Activated B cell treated with CpG ODN at 0.5 μM for 24 hours (primary cell): ENCODE measurements around the gene AP2A1. TPM values are rescaled to one million over a fixed set of nuclear protein-coding genes. Genes with fewer than 3 reads are reported as not detected.
"Not testable (repeated sequence)": the region's sequence is repeated elsewhere in the genome, so short reads cannot be mapped to it uniquely, and the experiment has no call there.

Source experiments
- ATAC-seq: fragments of 200-7000 bp; cut with Tn5 transposase; one replicate; pipeline ENCODE4 v1.10.0; 2021; ENCODE audit warnings: low read depth, mild to moderate bottlenecking, moderate library complexity
- CTCF ChIA-PET: fragments of 350-600 bp; sonication (Branson Sonifier 250); formaldehyde crosslinking; loops from one replicate; lab custom pipeline; 2021; ENCODE audit warnings: antibody characterized with exemption; lab: Charles Lee
- POLR2A ChIA-PET: fragments of 350-600 bp; sonication (Branson Sonifier 250); formaldehyde crosslinking; loops from one replicate; lab custom pipeline; 2021; ENCODE audit warnings: antibody characterized with exemption; lab: Charles Lee
- DNase-seq: peaks from one replicate; pipeline ENCODE4 v3.0.0; 2022
- H3K27ac Mint-ChIP-seq: one replicate; pipeline ENCODE4 v1.8.0; 2020; ENCODE audit warnings: mixed read lengths
- H3K27me3 Mint-ChIP-seq: one replicate; pipeline ENCODE4 v1.8.0; 2021; ENCODE audit warnings: mixed read lengths
- H3K36me3 Mint-ChIP-seq: one replicate; pipeline ENCODE4 v1.8.0; 2021; ENCODE audit warnings: low read depth, mixed read lengths
- H3K4me1 Mint-ChIP-seq: one replicate; pipeline ENCODE4 v1.8.0; 2021; ENCODE audit warnings: mixed read lengths
- H3K4me3 Mint-ChIP-seq: one replicate; pipeline ENCODE4 v1.8.0; 2020; ENCODE audit warnings: mild to moderate bottlenecking, mixed read lengths
- H3K9me3 Mint-ChIP-seq: one replicate; pipeline ENCODE4 v1.8.0; 2020; ENCODE audit warnings: mixed read lengths
- CTCF ChIP-seq: fragments of 200-600 bp; IDR thresholded peaks from one replicate; pipeline ENCODE4 v1.8.0; 2022; ENCODE audit warnings: antibody characterized with exemption, mild to moderate bottlenecking
- intact Hi-C: fragments of 100-400 bp; cut with micrococcal nuclease; formaldehyde crosslinking; loops from one replicate; pipeline ENCODE4 v1.15.1; 2024
- total RNA-seq: library from RNA; stranded (reverse); gene quantifications from 2 replicates; pipeline ENCODE4 v1.2.3, GENCODE V29; 2022

The AP2A1 gene
- total RNA-seq, 1 donor from 2014 or later = 60.6 TPM

- Mint-ChIP-seq H3K4me1 (peaks cover 41% of the 10 kb centered on the region), H3K27ac (peak overlapping the region; percentile 99), H3K27me3 (no peaks in the 10 kb centered on the region), H3K9me3 (no peaks in the 10 kb centered on the region), H3K36me3 (peaks cover 29% of the 10 kb centered on the region), H3K4me3 (peak overlapping the region; percentile 98)
- no peak for TF ChIP-seq CTCF
- no peak for ATAC-seq
- ChIA-PET CTCF (interaction anchor here (2.1 kb wide), 1 partner anchor 32 kb away, joined by 4 read pairs; the partner anchor contains the start of gene PTOV1), POLR2A (interaction anchor here (0.6 to 1.9 kb wide), 10 partner anchors 18 to 323 kb away, joined by 3 to 19 read pairs (median 4); partner anchors contain the start of genes PTOV1 and RPS11)
- intact Hi-C loops = loop anchor here (1.0 to 5.0 kb wide), 5 partner anchors 24 to 178 kb away; partner anchors contain the start of genes PNKP, PRMT1 and RRAS
- no peak for DNase-seq
These were observed 52.0 kb downstream of the AP2A1 start for GRCh38 chr19:49818649-49819370.

GRCh38 chr19:49819452-49820115, 52.8 kb downstream of the AP2A1 start:
- not testable (repeated sequence) for DNase-seq, H3K9me3 Mint-ChIP-seq, H3K27me3 Mint-ChIP-seq, ATAC-seq
- ChIA-PET CTCF (interaction anchor here (2.1 kb wide), 1 partner anchor 31 kb away, joined by 4 read pairs; the partner anchor contains the start of gene PTOV1), POLR2A (interaction anchor here (0.7 to 1.9 kb wide), 7 partner anchors 9 to 520 kb away, joined by 3 to 19 read pairs (median 4); partner anchors contain the start of genes PTOV1 and RPS11)
- intact Hi-C loops = loop anchor here (2.0 to 5.0 kb wide), 2 partner anchors 142 to 179 kb away; partner anchors contain the start of genes PRMT1 and RRAS
- H3K36me3 Mint-ChIP-seq = peaks cover 31% of the 10 kb centered on the region
- H3K4me1 Mint-ChIP-seq = peaks cover 39% of the 10 kb centered on the region
- H3K4me3 Mint-ChIP-seq = peak overlapping the region; percentile 98
- peak overlapping the region; percentile 99 for H3K27ac Mint-ChIP-seq

DNA sequence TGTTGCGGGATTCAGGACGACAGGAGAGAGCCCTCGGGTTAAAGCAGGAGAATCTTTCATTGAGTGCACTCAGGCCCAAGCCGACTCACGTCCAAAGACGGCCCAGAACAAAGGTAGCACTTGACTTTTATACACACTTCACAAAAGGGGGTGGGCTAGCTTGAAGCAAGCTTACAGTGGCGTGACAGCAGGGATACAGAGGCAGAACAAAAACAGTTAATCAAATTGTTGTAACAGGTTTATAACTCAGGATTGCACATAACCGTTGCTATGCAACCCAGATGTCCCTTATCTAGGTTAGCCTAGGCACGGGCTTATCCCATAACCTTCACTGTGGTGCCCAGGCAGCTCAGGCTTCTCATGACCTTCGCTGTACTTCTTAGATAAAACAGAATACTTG, 53.3 kb downstream of the AP2A1 start:
- H3K27me3 Mint-ChIP-seq = no peaks in the 10 kb centered on the region
- ChIA-PET CTCF (no interaction called here), POLR2A (interaction anchor here (0.7 to 1.6 kb wide), 4 partner anchors 9 to 519 kb away, joined by 3 to 5 read pairs (median 4); no protein-coding TSS in a partner anchor)
- ATAC-seq (no peak), DNase-seq (no peak)
- H3K4me3 Mint-ChIP-seq = no peak overlapping the region
- no peak for TF ChIP-seq CTCF
- intact Hi-C loops = no loop called here
- no peaks in the 10 kb centered on the region for H3K9me3 Mint-ChIP-seq
- peaks cover 35% of the 10 kb centered on the region for H3K36me3 Mint-ChIP-seq
- no peak overlapping the region for H3K27ac Mint-ChIP-seq
- H3K4me1 Mint-ChIP-seq = peaks cover 37% of the 10 kb centered on the region

DNA sequence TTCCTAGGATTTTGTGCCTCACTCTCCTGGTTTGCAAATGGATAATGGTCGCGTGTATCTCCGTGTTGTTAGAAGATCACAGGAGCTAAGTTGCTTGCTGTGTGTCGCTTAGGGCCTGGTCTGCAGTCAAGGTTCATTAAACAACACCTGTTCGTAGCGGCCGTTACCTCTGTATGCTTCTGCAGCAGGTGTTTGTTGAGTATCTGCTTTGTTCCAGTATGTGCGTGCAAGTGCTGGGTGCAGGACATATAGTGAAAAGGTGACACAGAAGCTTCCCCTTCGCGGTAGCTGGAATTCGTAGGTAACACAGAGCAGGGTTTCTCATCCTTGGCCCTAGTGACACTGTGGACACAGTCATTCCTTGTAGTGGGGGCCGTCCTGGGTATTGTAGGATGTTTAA, 56.7 kb downstream of the AP2A1 start:
- CTCF ChIA-PET = no interaction called here
- Mint-ChIP-seq H3K27me3 (no peaks in the 10 kb centered on the region), H3K4me1 (peaks cover 29% of the 10 kb centered on the region), H3K27ac (no peak overlapping the region), H3K4me3 (no peak overlapping the region), H3K36me3 (peaks cover 41% of the 10 kb centered on the region), H3K9me3 (no peaks in the 10 kb centered on the region)
- ATAC-seq (no peak), DNase-seq (no peak)
- POLR2A ChIA-PET = interaction anchor here (1.2 kb wide), 1 partner anchor 46 kb away, joined by 12 read pairs; no protein-coding TSS in a partner anchor
- intact Hi-C loops = no loop called here
- TF ChIP-seq CTCF = no peak

- Mint-ChIP-seq H3K27ac (no peak overlapping the region), H3K9me3 (no peaks in the 10 kb centered on the region), H3K4me3 (no peak overlapping the region), H3K27me3 (no peaks in the 10 kb centered on the region), H3K4me1 (peaks cover 20% of the 10 kb centered on the region), H3K36me3 (peaks cover 49% of the 10 kb centered on the region)
- no peak for ATAC-seq
- no peak for TF ChIP-seq CTCF
- CTCF ChIA-PET = no interaction called here
- intact Hi-C loops = no loop called here
- no peak for DNase-seq
- POLR2A ChIA-PET = no interaction called here
These were observed 57.9 kb downstream of the AP2A1 start for GRCh38 chr19:49824662-49825061.
